HTERT RPE-1 (cell line): Measurements from ENCODE around the gene CD81.

Source experiments
- in situ Hi-C: fragments of 300-500 bp; cut with MboI; formaldehyde crosslinking; loops from 4 replicates; pipeline ENCODE4 v1.14.3; 2020; ENCODE audit warnings: low sequenced_read_pairs

Gene CD81

GRCh38 chr11:2374456-2375201 lies 2.5 kb upstream of the CD81 start:
- in situ Hi-C loops = no loop called here

- in situ Hi-C loops = no loop called here
Observed at GRCh38 chr11:2375341-2375853, 1.7 kb upstream of the CD81 start.

- in situ Hi-C loops = no loop called here
Observed at GRCh38 chr11:2375964-2376551, 1.1 kb upstream of the CD81 start.

GRCh38 chr11:2377511-2378443 lies 667 bp downstream of the CD81 start:
- in situ Hi-C loops = no loop called here

- in situ Hi-C loops = no loop called here
Observed at GRCh38 chr11:2378527-2379210, 1.6 kb downstream of the CD81 start.

- in situ Hi-C loops = no loop called here
Observed at GRCh38 chr11:2379466-2380174, 2.5 kb downstream of the CD81 start.

GRCh38 chr11:2380396-2380795 lies 3.3 kb downstream of the CD81 start:
- in situ Hi-C loops = no loop called here

GRCh38 chr11:2380807-2381350 lies 3.8 kb downstream of the CD81 start:
- in situ Hi-C loops = no loop called here

- in situ Hi-C loops = no loop called here
Observed at GRCh38 chr11:2381494-2382128, 4.5 kb downstream of the CD81 start.

- in situ Hi-C loops = no loop called here
Observed at GRCh38 chr11:2382129-2382517, 5.0 kb downstream of the CD81 start.

- in situ Hi-C loops = no loop called here
Observed at GRCh38 chr11:2382936-2383851, 6.1 kb downstream of the CD81 start.

- in situ Hi-C loops = no loop called here
Observed at GRCh38 chr11:2383852-2384804, 7.0 kb downstream of the CD81 start.

- in situ Hi-C loops = no loop called here
Observed at GRCh38 chr11:2385156-2386151, 8.3 kb downstream of the CD81 start.

GRCh38 chr11:2386591-2386990 lies 9.5 kb downstream of the CD81 start:
- in situ Hi-C loops = no loop called here

- in situ Hi-C loops = no loop called here
Observed at GRCh38 chr11:2387266-2387987, 10.3 kb downstream of the CD81 start.
